Body of pancreas (tissue), 4 donors: ENCODE results near the gene PHOX2A. TPM values are rescaled to one million over a fixed set of nuclear protein-coding genes. Genes with fewer than 3 reads are reported as not detected.

ENCODE experiments used
- ATAC-seq: fragments of 150-250 bp; one replicate; pipeline ENCODE4 v1.9.1; 2016
- DNase-seq, 4 donors: peaks; one replicate each; pipeline ENCODE4 v3.0.0-alpha.2; 2019
- H3K27ac ChIP-seq, 4 donors: fragments of 200-600 bp; sonication (generic); 1 replicate in 3 of 4; 2 replicates in 1 of 4; pipeline versions ENCODE4 v1.5.1 to v1.6.1; 2016 to 2019; ENCODE audit warnings: mild to moderate bottlenecking in 1 of 4, mixed read lengths in 1 of 4, moderate library complexity in 1 of 4
- H3K27me3 ChIP-seq, 2 donors: fragments of 200-600 bp; sonication (generic); one replicate each; pipeline ENCODE4 v1.6.0; 2016; ENCODE audit warnings: mild to moderate bottlenecking in 1 of 2
- H3K36me3 ChIP-seq, 2 donors: fragments of 200-600 bp; sonication (generic); replicated peaks in 1 of 2; 2 replicates each; pipeline ENCODE4 v1.5.1; 2016; ENCODE audit warnings: low read depth in 2 of 2; ENCODE audit not compliant: insufficient read depth in 1 of 2
- H3K4me1 ChIP-seq: fragments of 200-600 bp; sonication (generic); one replicate; pipeline ENCODE4 v1.6.0; 2016
- H3K4me3 ChIP-seq, 2 donors: fragments of 200-600 bp; sonication (generic); 1 replicate in 1 of 2; 2 replicates in 1 of 2; pipeline ENCODE4 v1.5.1; 2016 to 2019
- H3K9me3 ChIP-seq, 3 donors: fragments of 200-600 bp; sonication (generic); 1 replicate in 2 of 3; 2 replicates in 1 of 3; pipeline ENCODE4 v1.5.1; 2016
- POLR2A ChIP-seq, 3 donors: fragments of 450-650 bp; IDR thresholded peaks; one replicate each; pipeline ENCODE4 v1.6.1; 2016; ENCODE audit warnings: antibody characterized with exemption in 3 of 3, mild to moderate bottlenecking in 2 of 3
- WGBS, 2 donors: methylation state at CpG; one replicate each; pipeline ENCODE4 v1.1.5; 2017; 5-methylcytosine and 5-hydroxymethylcytosine counted together
- intact Hi-C: fragments of 100-400 bp; cut with DNase I; formaldehyde crosslinking; loops from one replicate; pipeline ENCODE4 v1.15.1; 2023
- total RNA-seq, 2 donors: library from RNA; depleted of rRNA; stranded (reverse); fragments of >200 nt; gene quantifications; one replicate each; pipeline ENCODE4 v1.1.0, GENCODE V29; 2016
- TF ChIP-seq, protein P1 (sequence below), 7 experiments: fragments of 450-650 bp in 4 of 7; fragments of 200-600 bp in 3 of 7; sonication (generic) in 3 of 7; IDR thresholded peaks; one replicate each; pipeline ENCODE4 v1.5.1; 2016 to 2019; ENCODE audit warnings: antibody characterized with exemption in 7 of 7

The PHOX2A gene
- total RNA-seq, 2 donors from 2014 or later = not detected

- 87 to 90% methylated on average over 8 to 17 of the region's 17 CpGs for WGBS, 2 donors
- DNase-seq = no peak
- Histone ChIP-seq H3K9me3 (no peaks in the 10 kb centered on the region), H3K27ac (no peak overlapping the region), H3K4me3 (no peak overlapping the region), H3K36me3 (peaks cover 0 to 9% of the 10 kb centered on the region in 2 donors), H3K4me1 (peaks cover 18% of the 10 kb centered on the region), H3K27me3 (peaks cover 0 to 6% of the 10 kb centered on the region in 2 donors)
- TF ChIP-seq, protein P1, sequence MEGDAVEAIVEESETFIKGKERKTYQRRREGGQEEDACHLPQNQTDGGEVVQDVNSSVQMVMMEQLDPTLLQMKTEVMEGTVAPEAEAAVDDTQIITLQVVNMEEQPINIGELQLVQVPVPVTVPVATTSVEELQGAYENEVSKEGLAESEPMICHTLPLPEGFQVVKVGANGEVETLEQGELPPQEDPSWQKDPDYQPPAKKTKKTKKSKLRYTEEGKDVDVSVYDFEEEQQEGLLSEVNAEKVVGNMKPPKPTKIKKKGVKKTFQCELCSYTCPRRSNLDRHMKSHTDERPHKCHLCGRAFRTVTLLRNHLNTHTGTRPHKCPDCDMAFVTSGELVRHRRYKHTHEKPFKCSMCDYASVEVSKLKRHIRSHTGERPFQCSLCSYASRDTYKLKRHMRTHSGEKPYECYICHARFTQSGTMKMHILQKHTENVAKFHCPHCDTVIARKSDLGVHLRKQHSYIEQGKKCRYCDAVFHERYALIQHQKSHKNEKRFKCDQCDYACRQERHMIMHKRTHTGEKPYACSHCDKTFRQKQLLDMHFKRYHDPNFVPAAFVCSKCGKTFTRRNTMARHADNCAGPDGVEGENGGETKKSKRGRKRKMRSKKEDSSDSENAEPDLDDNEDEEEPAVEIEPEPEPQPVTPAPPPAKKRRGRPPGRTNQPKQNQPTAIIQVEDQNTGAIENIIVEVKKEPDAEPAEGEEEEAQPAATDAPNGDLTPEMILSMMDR (IDR thresholded peaks at IDR 0.05) = no peak
- no peak for TF ChIP-seq POLR2A (IDR thresholded peaks at IDR 0.05)
- intact Hi-C loops = no loop called here
- no peak for ATAC-seq
These were observed 8.5 kb downstream of the PHOX2A start for GRCh38 chr11:72235351-72236057.

- no peak overlapping the region for H3K4me3 ChIP-seq
- no peak for TF ChIP-seq POLR2A (IDR thresholded peaks at IDR 0.05)
- TF ChIP-seq, protein P1 (IDR thresholded peaks at IDR 0.05) = no peak
- H3K27ac ChIP-seq = no peak overlapping the region
- H3K27me3 ChIP-seq = peaks cover 0 to under 1% of the 10 kb centered on the region in 2 donors
- peaks cover 12% of the 10 kb centered on the region for H3K4me1 ChIP-seq
- intact Hi-C loops = no loop called here
- H3K36me3 ChIP-seq = peaks cover 0 to 12% of the 10 kb centered on the region in 2 donors
- DNase-seq (no peak), ATAC-seq (no peak)
- no peaks in the 10 kb centered on the region for H3K9me3 ChIP-seq
- 86 to 94% methylated on average over 4 of the region's 4 CpGs for WGBS, 2 donors
These were observed 9.1 kb downstream of the PHOX2A start for GRCh38 chr11:72234920-72235319.

- WGBS, 2 donors = 77 to 86% methylated on average over 3 of the region's 3 CpGs
- Histone ChIP-seq H3K9me3 (no peaks in the 10 kb centered on the region), H3K27ac (no peak overlapping the region), H3K27me3 (no peaks in the 10 kb centered on the region), H3K4me3 (no peak overlapping the region), H3K36me3 (peaks cover 0 to 12% of the 10 kb centered on the region in 2 donors), H3K4me1 (peaks cover 7% of the 10 kb centered on the region)
- TF ChIP-seq, protein P1 (IDR thresholded peaks at IDR 0.05) = no peak
- TF ChIP-seq POLR2A (IDR thresholded peaks at IDR 0.05) = no peak
- intact Hi-C loops = no loop called here
- ATAC-seq (no peak), DNase-seq (no peak)
These were observed 9.5 kb downstream of the PHOX2A start for GRCh38 chr11:72234514-72234830.

- Histone ChIP-seq H3K9me3 (no peaks in the 10 kb centered on the region), H3K27ac (no peak overlapping the region), H3K36me3 (peaks cover 0 to 17% of the 10 kb centered on the region in 2 donors), H3K27me3 (no peaks in the 10 kb centered on the region), H3K4me1 (peaks cover 3% of the 10 kb centered on the region), H3K4me3 (no peak overlapping the region)
- intact Hi-C loops = no loop called here
- TF ChIP-seq, protein P1 (IDR thresholded peaks at IDR 0.05) = no peak
- TF ChIP-seq POLR2A (IDR thresholded peaks at IDR 0.05) = no peak
- WGBS, 2 donors = 85 to 92% methylated on average over 8 of the region's 8 CpGs
- no peak for DNase-seq
- ATAC-seq = no peak
These were observed 10.0 kb downstream of the PHOX2A start for GRCh38 chr11:72233773-72234513.
